CD4-positive, alpha-beta T cell treated with Interleukin-21 for 1 hour (primary cell): ENCODE results near the gene BMAL1.
A peak's percentile ranks its signal among the peaks of the same experiment; 100 is the strongest.

ENCODE experiments used
- DNase-seq: peaks from one replicate; pipeline ENCODE4 v3.0.0-alpha.2; 2020

BMAL1 gene

DNA sequence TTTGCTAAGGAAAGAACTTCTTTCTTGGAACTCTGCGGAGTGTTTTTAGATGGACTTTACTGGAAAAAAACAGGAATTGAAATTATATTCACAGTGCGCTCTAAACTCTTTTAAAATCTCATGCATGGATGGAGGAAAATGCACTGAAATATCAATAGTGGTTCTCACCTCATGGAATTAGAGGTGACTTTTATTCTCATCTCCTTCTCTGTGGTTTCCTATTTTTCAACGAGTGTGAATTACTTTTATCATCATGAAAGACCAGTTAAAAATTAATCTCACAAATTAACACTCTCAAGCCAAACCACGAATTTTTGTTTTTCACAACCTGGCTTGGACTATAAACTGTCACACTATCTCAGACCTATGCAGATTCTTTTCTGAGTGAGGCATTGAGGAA lies 16.6 kb downstream of the BMAL1 start:
- no peak for DNase-seq

DNA sequence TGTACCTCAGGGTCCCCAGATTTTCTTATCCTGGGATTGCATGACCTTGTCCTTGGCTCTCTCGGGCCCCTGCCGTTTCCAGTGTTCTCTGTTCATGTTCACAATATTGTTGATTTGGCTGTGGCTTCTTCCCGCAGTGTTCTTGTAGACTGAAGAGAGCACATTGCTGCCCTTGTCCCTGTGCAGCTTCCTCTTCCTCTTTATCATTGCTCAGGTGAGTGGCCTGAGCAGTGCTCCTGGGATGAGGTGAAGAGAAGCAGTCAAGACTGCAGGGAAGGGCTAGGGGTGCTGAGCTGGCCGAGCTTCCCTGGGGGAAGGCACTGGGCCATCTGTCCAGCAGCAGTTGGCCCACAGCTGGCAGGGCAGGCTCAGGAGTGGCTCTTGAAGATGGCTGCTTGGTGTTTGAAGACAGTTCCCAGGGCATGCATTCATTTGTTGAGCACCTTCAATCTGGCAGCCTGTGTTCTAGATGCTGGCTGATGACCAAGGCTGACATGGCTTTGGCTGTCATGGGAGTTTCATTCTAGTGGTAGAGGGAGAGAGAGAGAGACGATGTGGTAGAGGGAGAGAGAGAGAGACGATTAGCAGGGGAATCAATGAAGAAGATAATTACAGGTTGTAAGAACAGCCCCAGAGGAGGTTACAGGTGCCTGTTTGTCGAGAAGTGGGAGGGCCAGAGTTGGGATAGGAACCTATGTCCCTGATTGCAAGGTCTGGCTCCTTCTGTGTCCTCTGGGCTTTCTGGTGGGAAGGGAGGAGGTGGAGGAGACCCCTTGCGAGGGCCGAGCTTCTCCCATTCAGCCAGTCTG lies 17.4 kb downstream of the BMAL1 start:
- no peak for DNase-seq

DNA sequence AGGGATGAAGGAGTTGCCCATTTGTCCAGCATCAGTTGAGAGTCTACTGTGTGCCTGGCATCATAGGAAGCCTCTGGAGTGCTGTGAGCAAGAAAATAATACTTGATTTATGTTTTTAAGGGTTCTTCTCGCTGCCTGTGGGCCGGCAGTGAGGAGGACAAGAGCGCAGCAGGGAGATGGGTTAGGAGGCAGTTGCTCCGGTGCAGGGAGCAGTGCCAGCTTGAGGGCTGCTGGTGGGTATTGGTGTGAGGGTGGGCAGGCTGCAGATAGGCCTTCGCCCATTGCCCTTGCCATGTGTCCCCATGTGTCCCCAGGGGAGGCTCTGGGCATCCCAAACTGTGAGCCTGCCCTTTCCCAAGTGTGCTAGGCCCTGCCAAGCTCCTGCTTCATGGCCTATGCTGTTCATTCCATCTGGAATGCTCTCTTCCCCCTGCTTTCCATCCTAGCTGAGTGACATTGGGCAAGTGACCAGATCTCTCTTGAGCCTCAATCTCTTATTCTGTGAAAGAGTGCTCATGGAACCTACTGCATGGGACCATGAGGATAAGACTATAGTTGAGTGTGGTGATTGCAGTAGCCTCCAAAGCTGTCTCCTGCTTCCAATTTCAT lies 19.8 kb downstream of the BMAL1 start:
- no peak for DNase-seq

DNA sequence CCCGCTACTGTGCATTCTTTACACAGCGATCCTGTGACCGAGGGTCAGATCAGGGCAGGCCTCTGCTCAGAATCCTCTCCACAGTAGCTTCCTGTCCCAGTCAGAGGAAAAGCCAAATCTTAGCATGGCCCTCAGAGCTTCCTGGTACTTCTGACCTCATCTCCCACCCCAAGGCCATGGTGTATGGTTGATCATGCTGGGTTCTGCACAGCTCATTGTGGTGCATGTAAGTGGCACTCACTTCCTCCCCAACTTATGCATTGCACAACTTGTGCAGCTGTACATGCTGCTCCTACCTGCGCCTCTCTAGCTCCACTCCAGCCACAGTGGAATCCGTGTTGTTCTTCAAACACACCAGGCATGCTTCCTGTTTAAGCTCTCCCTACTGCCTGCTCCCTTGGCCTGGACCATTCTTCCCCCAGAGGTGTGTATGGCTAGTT lies 20.3 kb downstream of the BMAL1 start:
- DNase-seq, result no peak

DNA sequence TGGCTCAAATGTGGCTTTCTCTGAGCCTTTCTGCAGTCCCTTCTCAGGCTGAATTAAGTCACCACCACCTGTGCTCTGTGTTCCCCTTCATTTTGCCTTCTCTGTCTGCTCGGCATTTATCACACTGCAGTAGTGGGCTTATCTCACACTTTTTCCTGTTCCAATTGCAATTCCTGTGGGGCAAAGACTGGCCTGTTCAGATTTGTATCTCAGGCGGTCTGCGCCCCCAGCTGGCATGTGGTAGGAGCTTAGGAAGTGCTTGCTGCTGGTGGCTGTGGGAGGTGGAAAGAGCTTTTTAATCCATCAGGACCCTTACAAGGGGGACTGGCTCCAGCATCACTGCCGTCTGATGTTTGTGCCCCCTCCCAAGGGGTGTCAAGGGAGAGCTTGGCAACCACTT lies 21.2 kb downstream of the BMAL1 start:
- DNase-seq, result no peak

DNA sequence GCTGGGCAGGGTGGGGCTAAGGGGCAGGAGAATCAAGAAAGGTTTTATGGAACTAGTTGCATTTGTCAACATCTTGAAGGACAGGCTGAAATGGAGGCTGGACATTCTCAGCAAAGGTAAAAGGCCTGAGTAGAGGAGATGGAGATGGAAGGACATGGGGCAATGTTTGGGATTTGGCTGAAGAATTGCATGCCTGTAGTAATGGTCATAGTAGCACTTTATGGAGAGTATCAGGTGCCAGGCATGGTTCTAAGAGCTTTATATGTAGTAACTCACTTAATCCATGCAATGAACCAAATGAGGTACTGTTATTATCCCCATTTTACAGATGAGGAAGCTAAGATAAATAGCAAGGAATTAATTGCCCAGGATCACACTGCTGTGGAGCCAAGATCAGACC lies 23.9 kb downstream of the BMAL1 start:
- no peak for DNase-seq

DNA sequence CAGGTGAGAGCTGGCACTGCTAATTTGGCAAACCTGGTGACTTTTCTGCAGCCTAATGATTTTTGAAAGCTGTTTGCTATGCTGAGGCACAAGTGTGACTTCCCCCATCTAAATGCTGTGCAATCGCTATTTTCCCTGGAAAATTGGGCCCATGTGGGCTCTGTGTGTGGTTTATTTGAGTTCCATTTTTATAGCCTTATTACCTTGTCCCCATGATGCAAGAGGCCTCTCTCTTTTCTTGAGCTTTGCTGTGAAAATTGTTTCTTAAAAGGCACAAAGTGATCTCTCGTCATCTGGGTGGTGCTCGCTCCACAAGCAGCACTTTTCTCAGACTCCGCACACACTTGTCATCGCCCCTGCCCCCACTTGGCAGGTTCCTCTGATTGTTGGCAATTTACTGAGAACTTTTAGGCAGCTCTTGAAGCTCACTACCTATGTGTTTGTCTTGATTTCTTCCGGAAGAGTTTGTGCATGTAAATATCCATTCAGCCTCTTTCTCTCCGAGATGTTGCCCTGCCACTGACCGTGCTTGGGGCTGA lies 24.9 kb downstream of the BMAL1 start:
- no peak for DNase-seq

DNA sequence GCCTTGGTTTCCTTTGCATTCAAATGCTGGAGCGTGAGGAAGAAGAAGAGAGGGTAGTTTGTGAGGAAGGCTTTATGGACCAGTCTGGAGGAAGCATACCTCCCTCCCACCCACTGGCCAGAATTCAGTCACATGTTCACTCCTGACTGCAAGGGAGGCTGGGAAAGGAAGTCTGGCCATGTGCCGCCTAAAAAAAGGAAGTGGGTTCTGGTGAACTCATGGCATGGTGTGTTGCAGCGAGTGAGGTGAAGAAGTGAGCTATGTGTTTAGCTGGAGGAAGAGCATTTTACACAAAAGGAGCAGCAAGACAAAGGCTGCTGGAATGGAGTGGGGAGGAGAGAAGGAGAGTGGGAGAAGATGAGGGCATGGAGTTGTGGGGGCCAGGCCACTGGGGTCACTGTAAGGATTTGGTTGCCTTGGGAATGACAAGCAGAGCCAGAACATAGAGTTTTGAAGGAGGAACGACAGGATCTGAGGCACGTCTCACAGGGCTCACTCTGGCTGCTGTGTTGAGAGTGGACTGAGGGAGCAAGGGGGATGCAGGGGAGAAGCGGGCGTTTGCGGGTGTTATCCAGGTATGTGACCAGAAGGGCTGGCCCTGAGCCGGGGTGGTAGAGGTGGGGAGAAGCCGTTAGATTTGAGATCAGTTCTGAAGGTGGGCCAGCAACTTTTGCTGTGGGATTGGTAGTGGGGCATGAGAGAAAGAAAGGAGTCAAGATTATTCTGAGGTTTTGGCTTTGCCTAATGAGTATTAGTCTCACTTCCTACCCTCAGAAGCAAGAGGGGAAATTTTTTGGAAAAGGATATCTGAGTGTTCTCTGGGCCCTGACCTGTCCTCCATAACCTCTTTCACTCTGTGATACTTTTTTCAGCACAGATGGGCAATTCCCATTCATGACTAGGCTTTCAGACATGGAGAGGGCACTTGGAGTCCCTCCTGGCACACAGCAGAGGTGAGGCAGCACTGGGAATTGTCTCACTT lies 26.4 kb downstream of the BMAL1 start:
- DNase-seq, result peak; percentile 16

DNA sequence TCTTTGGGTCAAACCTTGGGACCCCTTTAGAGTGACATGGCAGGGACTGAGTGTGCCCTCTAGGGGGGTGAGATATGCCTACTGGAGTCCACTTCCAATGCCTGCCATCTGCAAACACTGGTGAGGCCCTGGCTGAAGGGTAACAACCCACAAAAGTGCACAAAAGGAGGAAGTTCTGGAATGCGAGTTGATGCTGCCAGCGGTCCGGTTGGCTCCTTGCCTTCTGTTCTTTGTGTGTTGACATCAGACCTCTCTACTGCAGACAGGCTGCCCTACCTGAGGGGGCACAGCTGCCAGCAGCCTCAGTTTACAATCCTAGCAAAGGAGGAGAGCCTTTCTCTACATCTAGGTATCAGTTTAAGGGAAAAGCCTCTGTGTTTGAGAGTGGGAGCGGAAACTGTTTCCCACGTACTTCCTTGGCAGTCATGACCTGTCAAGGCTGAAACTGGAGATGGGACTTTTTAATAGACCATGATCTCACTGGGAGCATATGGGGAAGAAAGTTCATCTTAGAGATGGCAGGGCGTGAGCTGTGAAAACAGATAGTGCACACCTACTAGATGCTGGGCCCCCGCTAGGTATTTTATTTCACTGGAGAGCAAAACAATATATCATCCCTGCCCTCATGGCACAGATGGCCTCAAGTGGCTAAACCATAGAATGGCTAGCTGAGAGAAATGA lies 27.2 kb downstream of the BMAL1 start:
- no peak for DNase-seq

DNA sequence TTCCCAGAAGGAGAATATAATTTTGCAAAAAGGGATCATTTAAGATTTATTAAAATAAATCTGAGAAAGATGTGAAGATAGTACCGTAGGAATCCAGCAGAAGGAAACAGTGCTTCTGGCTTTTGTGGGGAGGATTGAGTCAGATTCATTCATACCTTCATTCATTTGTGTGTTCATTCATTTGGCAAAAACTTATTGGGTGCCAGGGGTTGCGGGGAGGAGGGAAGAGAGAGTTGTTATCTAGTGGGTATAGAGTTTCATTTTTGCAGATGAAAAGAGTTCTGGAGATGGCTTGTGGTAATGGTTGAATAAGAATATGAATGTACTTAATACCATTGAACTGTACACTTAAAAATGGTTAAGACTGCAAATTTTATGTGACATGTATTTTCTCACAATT lies 31.1 kb downstream of the BMAL1 start:
- no peak for DNase-seq

DNA sequence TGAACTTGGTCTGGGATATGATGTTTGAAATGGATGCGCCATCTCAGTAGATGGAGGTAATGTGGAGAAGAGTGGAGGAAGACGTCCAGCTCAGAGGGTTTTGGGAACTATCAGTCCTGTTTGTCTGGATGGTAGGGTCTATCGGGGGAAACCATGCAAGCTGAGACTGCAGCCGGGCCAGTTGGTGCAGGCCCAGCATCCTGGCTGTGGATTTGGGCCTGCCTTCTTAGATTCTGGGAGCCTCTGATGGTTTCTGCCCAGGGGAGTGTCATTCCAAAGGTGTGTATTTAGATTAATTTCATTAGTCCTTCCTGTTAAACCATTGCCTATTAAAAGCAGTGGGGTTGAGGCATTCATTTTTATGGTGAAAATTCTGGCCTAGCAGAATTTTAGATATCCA lies 31.6 kb downstream of the BMAL1 start:
- no peak for DNase-seq

DNA sequence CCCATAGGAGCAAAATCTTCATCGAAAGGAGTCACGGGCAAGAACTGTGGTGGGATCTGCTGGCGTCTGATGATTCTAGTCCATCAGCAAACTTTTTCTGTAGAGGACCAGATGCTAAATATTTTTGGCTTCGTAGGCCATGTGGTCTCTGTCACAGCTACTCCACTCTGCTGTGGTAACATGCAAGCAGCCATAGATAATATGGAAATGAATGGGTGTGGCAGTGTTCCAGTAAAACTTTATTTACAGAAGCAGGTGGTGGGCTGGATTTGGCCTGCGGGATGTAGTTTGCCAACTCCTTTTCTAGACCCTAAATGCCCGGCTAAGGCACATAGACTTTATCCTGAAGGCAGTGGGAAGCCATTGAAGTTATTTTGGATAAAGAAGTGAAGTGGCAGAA lies 32.9 kb downstream of the BMAL1 start:
- no peak for DNase-seq

DNA sequence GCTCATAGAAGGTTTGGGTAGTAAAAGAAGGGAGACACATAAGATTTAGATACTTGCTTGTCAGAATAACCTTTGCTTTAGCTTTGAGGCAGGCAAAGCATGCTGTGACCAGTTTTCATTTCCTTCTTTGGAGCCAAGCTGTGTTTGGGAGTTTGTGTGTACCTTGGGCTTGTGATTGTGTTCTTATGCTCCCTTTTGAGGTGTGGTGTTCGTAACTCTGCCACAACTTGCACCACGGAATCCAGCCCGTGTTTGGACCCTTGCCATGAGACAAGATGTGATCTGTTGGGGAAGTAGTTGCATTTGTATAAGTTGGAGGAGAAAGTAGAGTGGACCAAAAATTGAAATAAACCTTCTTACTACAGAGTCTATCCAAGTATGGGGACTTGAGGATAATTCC lies 34.0 kb downstream of the BMAL1 start:
- no peak for DNase-seq

DNA sequence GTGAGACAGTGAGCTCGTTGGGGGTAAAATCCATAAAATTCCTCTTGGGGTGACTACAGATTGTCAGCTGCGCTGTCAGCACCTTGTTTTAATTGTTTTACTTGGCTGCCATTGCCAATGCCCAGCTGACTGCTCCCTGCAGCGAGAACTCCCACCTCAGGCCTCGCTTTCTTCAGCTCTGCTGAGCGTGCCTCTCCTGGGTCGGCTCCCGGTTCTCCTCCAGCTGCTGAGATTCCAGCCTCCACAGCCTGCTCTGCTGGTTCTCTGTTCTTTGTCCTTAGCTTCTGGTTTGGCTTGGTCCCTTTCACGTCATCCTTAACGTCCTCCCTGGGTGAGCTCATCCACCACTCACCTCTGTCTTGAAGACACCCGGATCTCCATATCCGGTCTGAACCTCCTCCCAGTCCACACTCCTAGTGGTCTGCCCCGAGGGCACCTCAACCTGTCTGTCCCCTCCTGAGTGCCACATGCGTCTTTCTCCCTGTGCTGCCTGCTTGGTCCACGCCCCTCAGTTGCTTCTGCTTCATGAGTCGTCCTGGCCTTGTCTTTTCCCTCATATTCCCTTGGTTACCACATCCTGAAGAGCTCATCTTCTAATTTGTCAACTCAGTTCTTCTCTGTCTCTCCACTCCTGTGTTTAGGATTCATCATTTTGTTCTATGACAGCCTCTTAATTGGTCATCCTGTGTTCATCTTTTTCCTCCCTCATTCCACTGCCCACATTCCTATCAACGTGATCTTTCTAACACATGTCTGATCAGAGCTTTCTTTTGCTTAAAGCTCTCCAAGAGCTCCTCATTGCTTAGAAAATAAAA lies 35.6 kb downstream of the BMAL1 start:
- DNase-seq, result no peak

DNA sequence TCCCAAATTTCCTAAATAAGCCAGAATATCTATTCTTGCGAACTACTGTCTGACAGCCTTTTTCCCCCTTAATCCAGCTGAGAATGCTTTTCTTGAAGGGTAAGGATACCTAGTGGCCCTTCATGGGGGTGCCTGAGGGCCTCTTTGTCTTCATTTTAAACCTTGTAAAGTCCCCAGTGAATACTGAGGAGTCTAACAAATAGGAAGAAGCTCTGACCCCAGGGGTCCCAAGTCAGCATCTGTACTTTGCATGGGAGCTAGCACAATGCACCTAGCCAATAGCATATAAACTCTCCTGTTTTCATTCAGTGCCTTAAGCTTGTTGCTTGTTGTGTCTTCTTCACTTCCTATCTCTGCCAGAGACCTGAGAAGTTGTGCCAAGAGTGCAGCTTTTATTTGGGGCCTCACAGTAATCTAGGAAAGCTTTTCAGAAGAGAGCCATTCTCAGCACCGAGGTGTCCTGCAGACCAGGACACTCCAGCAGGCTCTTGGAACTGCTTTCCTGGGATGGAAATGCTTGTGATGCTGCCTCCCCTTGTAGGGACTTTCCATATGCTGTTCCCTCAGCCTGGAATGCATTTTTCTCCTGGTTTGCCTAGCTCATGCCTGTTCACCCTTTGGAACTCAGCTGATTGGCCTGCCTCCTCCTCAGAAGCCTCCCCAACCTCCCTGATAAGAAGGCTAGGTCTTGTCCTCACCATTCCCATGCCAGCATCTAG lies 37.2 kb downstream of the BMAL1 start:
- DNase-seq, result no peak

DNA sequence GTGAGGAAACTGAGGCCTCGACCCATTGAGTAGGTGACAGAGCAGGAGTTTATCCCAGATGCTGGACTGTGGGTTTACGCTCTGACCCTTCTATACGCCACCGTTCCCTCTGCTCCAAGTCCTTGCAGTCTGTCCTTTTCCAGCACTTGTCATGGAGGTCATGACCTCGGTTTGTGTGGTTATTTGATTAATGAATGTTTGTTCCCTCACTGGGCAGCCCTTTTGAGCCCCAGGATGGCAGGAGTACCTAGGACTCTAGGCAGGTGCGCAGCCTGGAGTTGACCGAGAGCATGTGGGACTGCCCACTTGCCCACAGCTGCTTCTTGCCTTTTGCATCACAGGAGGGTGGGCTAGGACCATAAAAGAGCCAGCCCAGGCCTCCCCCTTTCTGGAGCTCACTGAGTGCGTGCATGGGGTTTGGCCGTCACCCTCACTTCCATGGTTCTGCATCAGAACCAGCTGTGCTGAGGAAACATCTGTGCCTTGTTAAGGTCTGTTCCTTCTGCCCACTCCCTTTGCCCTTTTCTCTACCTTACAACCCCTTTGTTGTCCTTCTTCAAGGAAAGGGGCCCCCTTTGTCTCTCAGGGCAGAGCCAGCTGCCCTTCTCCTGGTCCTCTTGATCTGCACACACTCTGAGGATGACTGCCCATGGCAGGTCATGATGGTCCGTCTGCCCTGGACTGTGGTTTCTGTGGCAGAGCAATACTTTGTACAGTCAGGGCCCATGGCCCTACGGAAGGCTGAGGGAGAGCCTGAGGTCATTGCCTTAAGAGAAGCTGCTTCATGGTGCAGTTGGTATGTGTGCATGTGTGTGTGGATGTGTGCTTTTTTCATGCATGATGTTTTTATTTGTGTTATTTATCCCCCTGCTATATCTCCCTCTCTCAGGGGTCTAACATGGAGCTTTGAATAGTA lies 38.2 kb downstream of the BMAL1 start:
- DNase-seq, result no peak

DNA sequence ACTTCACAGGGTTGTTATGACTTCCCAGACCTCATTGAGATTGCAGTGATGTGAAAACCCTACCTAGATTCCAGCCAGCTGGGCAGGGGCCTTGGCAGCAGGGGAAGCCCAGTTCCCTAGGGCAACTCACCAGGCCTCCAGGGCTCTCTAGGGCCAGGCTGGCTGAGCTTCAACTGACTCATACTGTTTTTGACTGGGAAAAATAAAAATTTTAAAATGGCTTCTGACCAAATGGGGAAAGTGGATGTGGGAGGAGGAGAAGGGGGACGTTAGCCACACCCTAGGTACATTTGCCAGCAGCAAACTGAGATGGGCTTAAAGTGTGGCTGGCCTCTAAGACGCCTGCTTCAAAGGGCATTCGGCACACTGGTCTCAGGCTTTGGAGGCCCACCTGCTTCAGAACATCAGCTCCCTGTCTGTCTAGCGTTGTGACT lies 39.0 kb downstream of the BMAL1 start:
- DNase-seq, result no peak

DNA sequence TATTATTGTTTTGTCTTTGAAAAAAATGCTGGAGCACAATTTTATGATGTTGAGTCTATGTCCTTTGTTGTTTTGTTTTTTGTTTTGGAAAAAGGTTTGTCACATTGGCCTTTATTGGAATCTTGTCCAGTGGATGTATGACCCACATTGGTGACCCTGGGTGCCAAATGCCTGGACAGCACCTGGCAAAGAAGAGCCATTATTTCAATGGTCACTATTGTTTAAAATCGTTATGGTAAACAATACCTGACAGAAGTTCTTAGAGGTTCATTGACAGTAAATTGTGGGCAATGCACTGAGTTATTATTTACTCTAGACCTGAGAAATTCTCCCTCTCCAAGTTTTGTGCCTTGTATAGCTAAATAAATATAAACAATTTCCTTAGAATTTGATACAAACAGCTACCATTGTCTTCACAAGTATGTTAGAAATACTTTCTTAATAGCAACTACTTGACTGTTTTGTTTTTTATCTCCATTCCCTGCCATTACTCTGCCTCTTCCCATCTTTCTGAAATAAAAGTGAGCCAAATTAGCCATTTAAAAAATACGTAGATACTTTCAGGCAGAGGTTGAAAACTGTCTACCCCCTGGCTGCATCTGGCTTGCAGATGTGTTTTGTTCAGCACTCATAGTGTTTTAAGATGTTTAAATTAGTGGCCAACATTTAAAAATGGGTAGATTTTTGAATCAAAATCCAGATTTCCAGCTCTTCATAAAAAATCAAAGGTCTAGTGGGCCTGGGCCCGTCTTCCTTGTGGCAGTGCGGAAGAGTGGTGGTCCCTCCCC lies 39.9 kb downstream of the BMAL1 start:
- no peak for DNase-seq
